HG03025 (cell line): ENCODE data around the gene EXOC2.
"Not testable (repeated sequence)": the region's sequence is repeated elsewhere in the genome, so short reads cannot be mapped to it uniquely, and the experiment has no call there.

Experiments
- ATAC-seq: cut with Tn5 transposase; IDR thresholded peaks from one replicate; pipeline ENCODE4 v1.9.1; 2021; ENCODE audit warnings: mild to moderate bottlenecking, moderate library complexity; ENCODE audit not compliant: unreplicated experiment, low FRiP score

EXOC2 gene

GRCh38 chr6:710601-711571, 17.9 kb upstream of the EXOC2 start:
- peak; percentile 93 for ATAC-seq

GRCh38 chr6:709471-710056, 16.6 kb upstream of the EXOC2 start:
- ATAC-seq, result no peak

GRCh38 chr6:708237-708598, 15.3 kb upstream of the EXOC2 start:
- ATAC-seq, result no peak

- ATAC-seq, result no peak
These were observed 14.8 kb upstream of the EXOC2 start for GRCh38 chr6:707576-708236.

GRCh38 chr6:706819-707381, 14.0 kb upstream of the EXOC2 start:
- ATAC-seq, result no peak

- no peak for ATAC-seq
These were observed 13.2 kb upstream of the EXOC2 start for GRCh38 chr6:706146-706545.

GRCh38 chr6:705047-705446, 12.1 kb upstream of the EXOC2 start:
- no peak for ATAC-seq

GRCh38 chr6:704046-704445, 11.1 kb upstream of the EXOC2 start:
- ATAC-seq, result no peak

- ATAC-seq, result no peak
These were observed 10.6 kb upstream of the EXOC2 start for GRCh38 chr6:703552-703951.

- ATAC-seq, result no peak
These were observed 9.0 kb upstream of the EXOC2 start for GRCh38 chr6:701700-702479.

GRCh38 chr6:701215-701614, 8.3 kb upstream of the EXOC2 start:
- ATAC-seq, result no peak

- ATAC-seq, result no peak
These were observed 7.6 kb upstream of the EXOC2 start for GRCh38 chr6:700490-700889.

GRCh38 chr6:699319-699718, 6.4 kb upstream of the EXOC2 start:
- ATAC-seq, result no peak

GRCh38 chr6:694431-695126, 1.6 kb upstream of the EXOC2 start:
- ATAC-seq, result not testable (repeated sequence)

- ATAC-seq, result no peak
These were observed 727 bp upstream of the EXOC2 start for GRCh38 chr6:693723-694009.

GRCh38 chr6:692356-692851, 535 bp downstream of the EXOC2 start:
- ATAC-seq, result peak; percentile 74

- ATAC-seq, result no peak
These were observed 3.7 kb downstream of the EXOC2 start for GRCh38 chr6:689223-689622.

GRCh38 chr6:686497-686896, 6.4 kb downstream of the EXOC2 start:
- ATAC-seq, result no peak

GRCh38 chr6:684831-685636, 7.9 kb downstream of the EXOC2 start:
- ATAC-seq, result peak; percentile 75
